K562 (cell line): ENCODE measurements around the gene SERTAD3. TPM values are rescaled to one million over a fixed set of nuclear protein-coding genes. Genes with fewer than 3 reads are reported as not detected.

Experiments used
- ATAC-seq: fragments of 200-7000 bp; cut with Tn5 transposase; 3 replicates; pipeline ENCODE4 v1.9.1; 2020; ENCODE audit warnings: moderate library complexity
- BruUV-seq: library from RNA; stranded (reverse); fragments of 400-500 nt; replicated peaks from 2 replicates; lab custom pipeline; 2021; lab: Mats Ljungman, UMichigan
- CTCF ChIA-PET: fragments of 300-600 bp; formaldehyde crosslinking; extraction: SDS; loops from one replicate; lab custom pipeline; 2021; ENCODE audit warnings: low intra/inter-chr PET ratio; lab: Yijun Ruan, JAX
- POLR2A ChIA-PET: fragments of 300-600, 350-650 bp; sonication (Branson Sonifier 250); formaldehyde crosslinking; extraction: SDS; loops from one replicate; lab custom pipeline; 2021; ENCODE audit warnings: antibody characterized with exemption, inconsistent platforms; lab: Yijun Ruan, JAX
- DNase-seq, 4 experiments: peaks; one replicate each; pipeline versions ENCODE4 v3.0.0 to v3.0.0-alpha.2; 2011 to 2018; ENCODE audit warnings: low spot score in 3 of 4, mixed read lengths in 3 of 4; ENCODE audit errors: extremely low read depth in 1 of 4
- FAIRE-seq: peaks from 2 replicates; lab custom pipeline; 2011; peaks lifted over from hg19 to GRCh38; lab: Jason Lieb, UNC
- H2AFZ ChIP-seq: 2 replicates; pipeline ENCODE4 v1.6.0; 2011; ENCODE audit warnings: low read depth, low read length, control low read depth, inconsistent platforms
- H3K27ac ChIP-seq: fragments of 200-600 bp; 3 replicates; pipeline ENCODE4 v1.8.0; 2011; ENCODE audit warnings: low read depth, mild to moderate bottlenecking, control low read depth, inconsistent platforms, low read length, moderate library complexity, mixed read lengths; ENCODE audit errors: extremely low read depth
- H3K27me3 ChIP-seq, 2 experiments: fragments of 300-600 bp in 1 of 2; 2 replicates in 1 of 2; 3 replicates in 1 of 2; pipeline versions ENCODE4 v1.6.0 to v1.8.0; 2011; ENCODE audit warnings: inconsistent platforms in 2 of 2, low read length in 2 of 2, mild to moderate bottlenecking in 1 of 2, mixed read lengths in 1 of 2, moderate library complexity in 1 of 2; ENCODE audit not compliant: control insufficient read depth in 2 of 2, insufficient read depth in 2 of 2
- H3K36me3 ChIP-seq: fragments of 300-600 bp; 3 replicates; pipeline ENCODE4 v1.8.0; 2011; ENCODE audit warnings: mild to moderate bottlenecking, low read length, inconsistent platforms; ENCODE audit not compliant: control insufficient read depth, insufficient read depth
- H3K4me1 ChIP-seq, 2 experiments: fragments of 200-600 bp in 1 of 2; replicated peaks in 1 of 2; 2 replicates in 1 of 2; 3 replicates in 1 of 2; pipeline versions ENCODE4 v1.5.1 to v1.8.0; 2011; ENCODE audit warnings: inconsistent platforms in 2 of 2, low read length in 2 of 2, mild to moderate bottlenecking in 1 of 2, mixed read lengths in 1 of 2, moderate library complexity in 1 of 2; ENCODE audit not compliant: control insufficient read depth in 2 of 2, insufficient read depth in 2 of 2
- H3K4me2 ChIP-seq: 2 replicates; pipeline ENCODE4 v1.6.1; 2011; ENCODE audit warnings: low read length, control low read depth, inconsistent platforms, mixed read lengths; ENCODE audit not compliant: insufficient read depth
- H3K4me3 ChIP-seq: fragments of 200-600 bp; sonication (generic), shearing (Covaris generic); 2 replicates; pipeline ENCODE4 v1.5.1; 2016; ENCODE audit warnings: control low read depth, inconsistent platforms
- H3K79me2 ChIP-seq: fragments of 200-600 bp; 3 replicates; pipeline ENCODE4 v1.8.0; 2011; ENCODE audit warnings: low read length, inconsistent platforms; ENCODE audit not compliant: control insufficient read depth, insufficient read depth
- H3K9ac ChIP-seq, 2 experiments: 2 replicates each; pipeline versions ENCODE4 v1.6.0 to v1.6.1; 2011; ENCODE audit warnings: low read depth in 2 of 2, low read length in 2 of 2, control low read depth in 1 of 2, inconsistent platforms in 1 of 2, mild to moderate bottlenecking in 1 of 2, mixed read lengths in 1 of 2; ENCODE audit not compliant: insufficient read depth in 1 of 2
- H3K9me1 ChIP-seq: one replicate; pipeline ENCODE4 v1.6.0; 2011; ENCODE audit warnings: inconsistent platforms, mild to moderate bottlenecking, low read length, moderate library complexity; ENCODE audit not compliant: control insufficient read depth, insufficient read depth
- H3K9me3 ChIP-seq: replicated peaks from 2 replicates; pipeline ENCODE4 v1.5.1; 2011; ENCODE audit warnings: low read depth, low read length, inconsistent platforms; ENCODE audit not compliant: control insufficient read depth, insufficient read depth
- H4K20me1 ChIP-seq: replicated peaks from 2 replicates; pipeline ENCODE4 v1.6.1; 2011; ENCODE audit warnings: low read length, inconsistent platforms, mixed read lengths; ENCODE audit not compliant: control insufficient read depth, insufficient read depth
- CAMTA2 ChIP-seq: fragments of 250-450 bp; sonication (Bioruptor Pico); conservative IDR thresholded peaks from 2 replicates; pipeline ENCODE4 v1.5.1; 2022
- CHD2 ChIP-seq: IDR thresholded peaks from 2 replicates; pipeline ENCODE4 v1.6.1; 2011; ENCODE audit warnings: low read depth, low read length
- CREB3L1 ChIP-seq: fragments of 450-650 bp; IDR thresholded peaks from 2 replicates; pipeline ENCODE4 v1.6.1; 2014; ENCODE audit warnings: low read depth, mild to moderate bottlenecking, moderate library complexity, borderline replicate concordance
- CTBP1 ChIP-seq: fragments of 450-650 bp; IDR thresholded peaks from 2 replicates; pipeline ENCODE4 v1.6.1; 2016; ENCODE audit warnings: borderline replicate concordance
- GTF2E2 ChIP-seq: fragments of 200-800 bp; sonication (Bioruptor generic); IDR thresholded peaks from 2 replicates; pipeline ENCODE4 v1.6.1; 2016; ENCODE audit warnings: missing genetic modification characterization, missing compliant biosample characterization
- GTF2F1 ChIP-seq: IDR thresholded peaks from 2 replicates; pipeline ENCODE4 v1.6.1; 2011; ENCODE audit warnings: low read depth, low read length, improper control_type of control experiment
- LEF1 ChIP-seq: fragments of 450-650 bp; IDR thresholded peaks from 2 replicates; pipeline ENCODE4 v1.6.1; 2016; ENCODE audit warnings: mild to moderate bottlenecking
- PTRF ChIP-seq: fragments of 450-650 bp; IDR thresholded peaks from 2 replicates; pipeline ENCODE4 v1.6.1; 2016; ENCODE audit warnings: mild to moderate bottlenecking, missing genetic modification characterization, missing compliant biosample characterization
- RB1 ChIP-seq: fragments of 450-650 bp; IDR thresholded peaks from 2 replicates; pipeline ENCODE4 v1.6.1; 2017; ENCODE audit warnings: low read depth, mild to moderate bottlenecking
- RFX5 ChIP-seq: IDR thresholded peaks from 2 replicates; pipeline ENCODE4 v1.6.1; 2011; ENCODE audit warnings: low read depth, mild to moderate bottlenecking, improper control_type of control experiment, low read length
- SIN3A ChIP-seq, 2 experiments: fragments of 150-350 bp in 1 of 2; IDR thresholded peaks; 2 replicates each; pipeline ENCODE4 v1.6.1; 2011 to 2016; ENCODE audit warnings: borderline replicate concordance in 2 of 2, low read depth in 2 of 2, low read length in 2 of 2, mild to moderate bottlenecking in 2 of 2, moderate library complexity in 2 of 2; ENCODE audit not compliant: control insufficient read depth in 1 of 2
- SMAD1 ChIP-seq: fragments of 150-350 bp; IDR thresholded peaks from 2 replicates; pipeline ENCODE4 v1.6.1; 2014; ENCODE audit warnings: low read length, low read depth; ENCODE audit not compliant: partially characterized antibody
- SNIP1 ChIP-seq: fragments of 450-650 bp; IDR thresholded peaks from 2 replicates; pipeline ENCODE4 v1.7.1; 2017; ENCODE audit warnings: low read depth, mild to moderate bottlenecking
- TEAD4 ChIP-seq, 2 experiments: sonication (generic) in 1 of 2; formaldehyde crosslinking in 1 of 2; IDR thresholded peaks; 2 replicates each; pipeline versions ENCODE4 v1.6.1 to v1.8.0; 2012 to 2022; ENCODE audit warnings: borderline replicate concordance in 1 of 2, inconsistent platforms in 1 of 2, low read length in 1 of 2, mild to moderate bottlenecking in 1 of 2, missing genetic modification reagents in 1 of 2
- THRAP3 ChIP-seq: fragments of 450-650 bp; IDR thresholded peaks from 2 replicates; pipeline ENCODE4 v1.6.1; 2016; ENCODE audit warnings: mild to moderate bottlenecking, inconsistent platforms, borderline replicate concordance
- YY1 ChIP-seq, 3 experiments: IDR thresholded peaks; 2 replicates each; pipeline ENCODE4 v1.6.1; 2011; ENCODE audit warnings: low read length in 2 of 3, mild to moderate bottlenecking in 2 of 3, moderate library complexity in 2 of 3, borderline replicate concordance in 1 of 3, control low read depth in 1 of 3, low read depth in 1 of 3; ENCODE audit not compliant: insufficient read depth in 3 of 3, insufficient replicate concordance in 2 of 3, control insufficient read depth in 1 of 3, insufficient read length in 1 of 3; ENCODE audit errors: extremely low read depth in 1 of 3
- ZNF395 ChIP-seq: fragments of 200-800 bp; sonication (Bioruptor generic); IDR thresholded peaks from 2 replicates; pipeline ENCODE4 v1.6.1; 2017; ENCODE audit warnings: missing genetic modification characterization, missing compliant biosample characterization
- WGBS: fragments of 100-300 bp; shearing (Covaris generic); methylation state at CpG from one replicate; pipeline ENCODE4 v1.1.6; 2016; ENCODE audit warnings: low coverage, mixed read lengths; ENCODE audit not compliant: insufficient coverage; ENCODE audit errors: missing lambda C conversion rate; 5-methylcytosine and 5-hydroxymethylcytosine counted together
- in situ Hi-C: fragments of 300-500 bp; cut with MboI; formaldehyde crosslinking; loops from 4 replicates; pipeline ENCODE4 v1.15.0; 2018; ENCODE audit warnings: inconsistent platforms, mixed read lengths
- intact Hi-C: fragments of 100-400 bp; cut with micrococcal nuclease; formaldehyde crosslinking; loops from 2 replicates; pipeline ENCODE4 v1.14.2; 2022
- polyA plus RNA-seq, 8 experiments: library from polyadenylated mRNA; depleted of rRNA in 4 of 8; stranded (reverse) in 5 of 8; unstranded in 3 of 8; fragments of >200 nt; fragmentation: Nextera tagmentation in 2 of 8; fragmentation: Illumina TruSeq in 1 of 8; extraction: Ambion mirVana in 2 of 8; extraction: Trizol in 1 of 8; gene quantifications; 2 replicates each; pipeline versions ENCODE4 v1.2.1 to v1.2.3, GENCODE V29; 2011 to 2014; ENCODE audit warnings: inconsistent platforms in 1 of 8, missing spikeins in 1 of 8
- total RNA-seq, 7 experiments: library from RNA; depleted of rRNA in 6 of 7; stranded (reverse); fragments of >200 nt in 6 of 7; fragmentation: Illumina TruSeq in 2 of 7; extraction: Trizol in 2 of 7; gene quantifications; 2 replicates each; pipeline versions ENCODE4 v1.2.1 to v1.2.3, GENCODE V29; 2011 to 2021; ENCODE audit warnings: low replicate concordance in 1 of 7

SERTAD3 gene
- total and polyA plus RNA-seq, 9 of the 15 experiments (the other 6 are each of a cell fraction or from before 2014, with no cell fraction given), result 5.4 to 28.9 (median 17.5) TPM

DNA sequence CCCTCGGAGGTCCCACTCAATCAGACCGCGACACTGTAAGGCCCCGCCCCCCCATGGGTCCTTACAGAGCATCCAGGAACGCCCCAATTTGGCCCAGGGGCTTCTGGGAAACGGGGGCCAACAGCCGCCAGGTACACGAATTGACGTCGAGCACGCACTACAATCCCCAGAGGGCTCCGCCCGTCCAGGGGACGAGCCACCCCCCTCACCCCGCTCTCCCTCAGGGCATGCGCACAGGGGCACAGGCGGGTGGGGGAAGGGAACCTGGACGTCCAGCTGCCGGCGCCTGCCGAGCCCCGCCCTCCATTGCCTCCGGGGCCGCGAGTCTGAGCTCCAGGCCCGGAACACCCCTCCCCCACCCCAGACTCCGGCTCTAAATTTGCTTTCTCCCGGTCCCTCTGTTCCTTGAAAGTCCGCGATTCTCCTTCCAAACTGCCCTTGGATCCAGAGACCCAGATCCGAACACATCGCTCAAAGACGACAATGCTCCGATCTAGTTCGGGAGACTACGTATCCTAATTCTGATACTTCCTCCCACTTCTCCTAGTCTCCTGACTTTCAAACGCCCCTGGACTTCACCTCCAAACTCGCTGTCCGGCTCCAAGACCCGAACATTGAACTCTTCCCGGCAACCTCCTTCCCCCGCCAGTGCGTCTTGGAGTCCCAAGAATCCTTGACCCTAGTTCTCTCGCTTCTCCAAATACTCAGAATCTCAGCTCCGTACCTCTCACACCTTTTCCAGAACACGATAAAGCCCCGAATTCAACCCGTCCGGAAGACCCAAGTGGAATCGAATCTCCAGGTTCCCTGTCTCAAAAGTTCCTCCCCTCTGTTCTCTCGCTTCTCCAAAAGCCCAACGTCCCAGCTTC, 770 bp downstream of the SERTAD3 start:
- POLR2A ChIA-PET, result interaction anchor here (0.5 to 3.7 kb wide), 18 partner anchors 9 to 298 kb away, joined by 3 to 28 read pairs (median 4); partner anchors contain the start of gene SERTAD1
- peak; percentile 83 for ATAC-seq
- Histone ChIP-seq H2AFZ (peak overlapping the region; percentile 30), H3K36me3 (peaks cover 37% of the 10 kb centered on the region), H3K4me1 (peaks cover 24 to 29% of the 10 kb centered on the region in 2 experiments), H3K9me1 (no peaks in the 10 kb centered on the region), H3K4me2 (peak overlapping the region; percentile 89), H4K20me1 (peaks cover 22% of the 10 kb centered on the region), H3K27me3 (no peaks in the 10 kb centered on the region), H3K9ac (peak overlapping the region; percentile 92 to 94), H3K4me3 (peak overlapping the region; percentile 90), H3K27ac (peak overlapping the region; percentile 95), H3K79me2 (peaks cover 38% of the 10 kb centered on the region), H3K9me3 (no peaks in the 10 kb centered on the region)
- peak; percentile 97 for FAIRE-seq
- CTCF ChIA-PET, result no interaction called here
- BruUV-seq, result TSS peak; percentile 65
- 1% methylated on average over 51 of the region's 52 CpGs for WGBS
- intact Hi-C loops (loop anchor here (5.0 kb wide), 2 partner anchors 79 to 96 kb away; partner anchors contain the start of genes C19orf47 and PLD3), in situ Hi-C loops (no loop called here)
- peak; percentile 93 to 100 (median 96) for DNase-seq
- TF ChIP-seq CHD2 (peak; percentile 78), TEAD4 (IDR thresholded peaks at IDR 0.05; ENCODE audit: low read length) (peak; percentile 3; the same call in 1 of the 2 replicates), TEAD4 (CRISPR knock-in tag; IDR thresholded peaks at IDR 0.05; ENCODE audit: borderline replicate concordance) (no peak), LEF1 (peak; percentile 81), SNIP1 (peak; percentile 6; the same call in 1 of the 2 replicates), CTBP1 (peak; percentile 67), SIN3A (IDR thresholded peaks at IDR 0.05; ENCODE audit: borderline replicate concordance in 2 of 2, control insufficient read depth in 1 of 2, low read depth in 2 of 2, low read length in 2 of 2) (peak; percentile 82 to 90; a peak in 3 of 4 replicates), ZNF395 (CRISPR knock-in tag) (0 out of 2 replicates have a peak, but pooled peaks have one; percentile 16), THRAP3 (0 out of 2 replicates have a peak, but pooled peaks have one; percentile 44), GTF2F1 (peak; percentile 48; the same call in 1 of the 2 replicates), RB1 (peak; percentile 83), GTF2E2 (tag) (peak; percentile 57; the same call in 1 of the 2 replicates), CREB3L1 (peak; percentile 66; the same call in 1 of the 2 replicates), RFX5 (no peak), SMAD1 (peak; percentile 55), CAMTA2 (CRISPR knock-in tag) (no peak), YY1 (IDR thresholded peaks at IDR 0.05; ENCODE audit: borderline replicate concordance in 1 of 3, control insufficient read depth in 1 of 3, extremely low read depth in 1 of 3, insufficient read depth in 3 of 3, insufficient read length in 1 of 3, insufficient replicate concordance in 2 of 3, low read depth in 1 of 3, low read length in 2 of 3) (peak in 2 of 3 experiments; percentile 74 to 77), PTRF (no peak)
